ENCODE data around the gene BTBD10.

- TF ChIP-seq, protein P1, sequence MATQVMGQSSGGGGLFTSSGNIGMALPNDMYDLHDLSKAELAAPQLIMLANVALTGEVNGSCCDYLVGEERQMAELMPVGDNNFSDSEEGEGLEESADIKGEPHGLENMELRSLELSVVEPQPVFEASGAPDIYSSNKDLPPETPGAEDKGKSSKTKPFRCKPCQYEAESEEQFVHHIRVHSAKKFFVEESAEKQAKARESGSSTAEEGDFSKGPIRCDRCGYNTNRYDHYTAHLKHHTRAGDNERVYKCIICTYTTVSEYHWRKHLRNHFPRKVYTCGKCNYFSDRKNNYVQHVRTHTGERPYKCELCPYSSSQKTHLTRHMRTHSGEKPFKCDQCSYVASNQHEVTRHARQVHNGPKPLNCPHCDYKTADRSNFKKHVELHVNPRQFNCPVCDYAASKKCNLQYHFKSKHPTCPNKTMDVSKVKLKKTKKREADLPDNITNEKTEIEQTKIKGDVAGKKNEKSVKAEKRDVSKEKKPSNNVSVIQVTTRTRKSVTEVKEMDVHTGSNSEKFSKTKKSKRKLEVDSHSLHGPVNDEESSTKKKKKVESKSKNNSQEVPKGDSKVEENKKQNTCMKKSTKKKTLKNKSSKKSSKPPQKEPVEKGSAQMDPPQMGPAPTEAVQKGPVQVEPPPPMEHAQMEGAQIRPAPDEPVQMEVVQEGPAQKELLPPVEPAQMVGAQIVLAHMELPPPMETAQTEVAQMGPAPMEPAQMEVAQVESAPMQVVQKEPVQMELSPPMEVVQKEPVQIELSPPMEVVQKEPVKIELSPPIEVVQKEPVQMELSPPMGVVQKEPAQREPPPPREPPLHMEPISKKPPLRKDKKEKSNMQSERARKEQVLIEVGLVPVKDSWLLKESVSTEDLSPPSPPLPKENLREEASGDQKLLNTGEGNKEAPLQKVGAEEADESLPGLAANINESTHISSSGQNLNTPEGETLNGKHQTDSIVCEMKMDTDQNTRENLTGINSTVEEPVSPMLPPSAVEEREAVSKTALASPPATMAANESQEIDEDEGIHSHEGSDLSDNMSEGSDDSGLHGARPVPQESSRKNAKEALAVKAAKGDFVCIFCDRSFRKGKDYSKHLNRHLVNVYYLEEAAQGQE (IDR thresholded peaks at IDR 0.05; ENCODE audit: unreplicated experiment): no peak
- TF ChIP-seq CTCF (conservative IDR thresholded peaks at IDR 0.05; ENCODE audit: low read depth in 2 of 2) (no peak), EZH2 (IDR thresholded peaks at IDR 0.05; ENCODE audit: low read depth, unreplicated experiment) (no peak), ETS1 (IDR thresholded peaks at IDR 0.05) (no peak), POLR2AphosphoS5 (IDR thresholded peaks at IDR 0.05; ENCODE audit: low read depth) (no peak), JUNB (IDR thresholded peaks at IDR 0.05; ENCODE audit: unreplicated experiment) (no peak), EZH2phosphoT487 (IDR thresholded peaks at IDR 0.05; ENCODE audit: unreplicated experiment) (no peak)
These were observed 12.1 kb upstream of the BTBD10 start for GRCh38 chr11:13475091-13475490.
